ENCODE data around the gene PTPN6.

DNA sequence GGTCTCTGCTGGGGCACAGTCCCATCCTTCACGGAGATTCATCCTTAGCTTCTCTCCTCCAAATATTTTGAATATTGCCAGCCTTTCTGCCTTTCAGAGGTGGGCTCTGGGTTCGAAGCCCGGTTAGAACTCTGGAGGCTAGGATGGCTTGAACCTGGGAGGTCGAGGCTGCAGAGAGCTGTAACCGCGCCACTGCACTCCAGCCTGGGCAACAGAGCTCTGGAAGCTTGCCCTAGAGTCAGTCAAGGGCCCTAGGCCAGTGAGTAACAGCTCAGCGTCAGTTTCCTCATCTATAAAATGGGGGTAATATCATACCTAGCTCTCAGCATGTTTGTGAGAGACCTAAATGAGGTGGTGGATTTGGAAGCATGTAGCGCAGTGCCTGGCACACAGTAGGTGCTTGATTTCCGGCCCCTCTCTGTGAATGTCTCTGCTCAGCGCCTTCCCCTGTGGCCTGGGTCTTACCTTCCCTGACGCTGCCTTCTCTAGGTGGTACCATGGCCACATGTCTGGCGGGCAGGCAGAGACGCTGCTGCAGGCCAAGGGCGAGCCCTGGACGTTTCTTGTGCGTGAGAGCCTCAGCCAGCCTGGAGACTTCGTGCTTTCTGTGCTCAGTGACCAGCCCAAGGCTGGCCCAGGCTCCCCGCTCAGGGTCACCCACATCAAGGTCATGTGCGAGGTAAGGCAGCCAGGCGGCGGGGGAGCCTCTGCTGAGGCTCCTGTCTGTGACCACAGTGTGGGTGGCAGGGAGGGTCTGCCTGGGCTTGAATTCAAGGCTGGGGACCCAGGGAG, 3.4 kb downstream of the PTPN6 start:
- TF ChIP-seq, protein P1, sequence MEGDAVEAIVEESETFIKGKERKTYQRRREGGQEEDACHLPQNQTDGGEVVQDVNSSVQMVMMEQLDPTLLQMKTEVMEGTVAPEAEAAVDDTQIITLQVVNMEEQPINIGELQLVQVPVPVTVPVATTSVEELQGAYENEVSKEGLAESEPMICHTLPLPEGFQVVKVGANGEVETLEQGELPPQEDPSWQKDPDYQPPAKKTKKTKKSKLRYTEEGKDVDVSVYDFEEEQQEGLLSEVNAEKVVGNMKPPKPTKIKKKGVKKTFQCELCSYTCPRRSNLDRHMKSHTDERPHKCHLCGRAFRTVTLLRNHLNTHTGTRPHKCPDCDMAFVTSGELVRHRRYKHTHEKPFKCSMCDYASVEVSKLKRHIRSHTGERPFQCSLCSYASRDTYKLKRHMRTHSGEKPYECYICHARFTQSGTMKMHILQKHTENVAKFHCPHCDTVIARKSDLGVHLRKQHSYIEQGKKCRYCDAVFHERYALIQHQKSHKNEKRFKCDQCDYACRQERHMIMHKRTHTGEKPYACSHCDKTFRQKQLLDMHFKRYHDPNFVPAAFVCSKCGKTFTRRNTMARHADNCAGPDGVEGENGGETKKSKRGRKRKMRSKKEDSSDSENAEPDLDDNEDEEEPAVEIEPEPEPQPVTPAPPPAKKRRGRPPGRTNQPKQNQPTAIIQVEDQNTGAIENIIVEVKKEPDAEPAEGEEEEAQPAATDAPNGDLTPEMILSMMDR (IDR thresholded peaks at IDR 0.05) = no peak
- no peak for TF ChIP-seq POLR2A (IDR thresholded peaks at IDR 0.05)
- no peak for TF ChIP-seq EP300 (IDR thresholded peaks at IDR 0.05)
- TF ChIP-seq POLR2AphosphoS5 (IDR thresholded peaks at IDR 0.05) = no peak
